Measurements from ENCODE around the gene AGAP3.

GRCh38 chr7:151075662-151075971 is 10.7 kb upstream of the AGAP3 start:
- no peak for TF ChIP-seq CTCF (conservative IDR thresholded peaks at IDR 0.05 in 1 of 2, IDR thresholded peaks at IDR 0.05 in 1 of 2; ENCODE audit: extremely low read depth in 1 of 2, insufficient read depth in 1 of 2, low read depth in 1 of 2, low read length in 2 of 2)
- TF ChIP-seq EZH2 (IDR thresholded peaks at IDR 0.05; ENCODE audit: borderline replicate concordance, low read length), result no peak
